DND-41 (cell line): ENCODE data around the gene SHOC1.

Experiments used
- ATAC-seq: fragments of 200-7000 bp; cut with Tn5 transposase; 3 replicates; pipeline ENCODE4 v1.9.1; 2021; ENCODE audit warnings: low read depth; ENCODE audit not compliant: insufficient read depth
- DNase-seq: peaks from one replicate; pipeline ENCODE4 v3.0.0-alpha.2; 2020
- H2AFZ ChIP-seq: 2 replicates; pipeline ENCODE4 v1.6.0; 2012; ENCODE audit warnings: low read depth, low read length
- H3K27ac ChIP-seq: 2 replicates; pipeline ENCODE4 v1.5.1; 2012; ENCODE audit warnings: low read length, inconsistent platforms
- H3K27me3 ChIP-seq: fragments of 200-600 bp; sonication (generic); 2 replicates; pipeline ENCODE4 v1.6.0; 2012; ENCODE audit warnings: low read length, mild to moderate bottlenecking, inconsistent platforms; ENCODE audit not compliant: insufficient read depth, poor library complexity
- H3K36me3 ChIP-seq: 2 replicates; pipeline ENCODE4 v1.5.1; 2012; ENCODE audit warnings: low read length, inconsistent platforms; ENCODE audit not compliant: insufficient read depth
- H3K4me1 ChIP-seq: 2 replicates; pipeline ENCODE4 v1.5.1; 2012; ENCODE audit warnings: mild to moderate bottlenecking, low read length; ENCODE audit not compliant: insufficient read depth
- H3K4me2 ChIP-seq: 2 replicates; pipeline ENCODE4 v1.6.0; 2012; ENCODE audit warnings: mild to moderate bottlenecking, moderate library complexity, low read length, inconsistent platforms; ENCODE audit not compliant: insufficient read depth
- H3K4me3 ChIP-seq, 2 experiments: fragments of 200-600 bp in 1 of 2; shearing (Covaris generic) in 1 of 2; 2 replicates each; pipeline ENCODE4 v1.5.1; 2012 to 2016; ENCODE audit warnings: inconsistent platforms in 2 of 2, low read length in 2 of 2, mild to moderate bottlenecking in 2 of 2, low read depth in 1 of 2, moderate library complexity in 1 of 2
- H3K79me2 ChIP-seq: 2 replicates; pipeline ENCODE4 v1.6.0; 2012; ENCODE audit warnings: low read length, inconsistent platforms; ENCODE audit not compliant: insufficient read depth
- H3K9ac ChIP-seq: 2 replicates; pipeline ENCODE4 v1.6.0; 2012; ENCODE audit warnings: low read depth, mild to moderate bottlenecking, inconsistent platforms, low read length, moderate library complexity
- H3K9me3 ChIP-seq: 2 replicates; pipeline ENCODE4 v1.5.1; 2012; ENCODE audit warnings: low read length, moderate library complexity, mild to moderate bottlenecking, inconsistent platforms; ENCODE audit not compliant: insufficient read depth, severe bottlenecking
- H4K20me1 ChIP-seq: 2 replicates; pipeline ENCODE4 v1.6.0; 2012; ENCODE audit warnings: low read length; ENCODE audit not compliant: insufficient read depth
- EZH2 ChIP-seq: IDR thresholded peaks from 3 replicates; pipeline ENCODE4 v1.6.1; 2012; ENCODE audit warnings: borderline replicate concordance, low read depth, mild to moderate bottlenecking, moderate library complexity, low read length, inconsistent platforms; ENCODE audit not compliant: severe bottlenecking
- TF ChIP-seq, protein P1 (sequence below): IDR thresholded peaks from 2 replicates; pipeline ENCODE4 v1.5.1; 2012; ENCODE audit warnings: borderline replicate concordance, low read length, moderate library complexity, mild to moderate bottlenecking; ENCODE audit not compliant: poor library complexity, severe bottlenecking; ENCODE audit errors: extremely low read depth

The SHOC1 gene

DNA sequence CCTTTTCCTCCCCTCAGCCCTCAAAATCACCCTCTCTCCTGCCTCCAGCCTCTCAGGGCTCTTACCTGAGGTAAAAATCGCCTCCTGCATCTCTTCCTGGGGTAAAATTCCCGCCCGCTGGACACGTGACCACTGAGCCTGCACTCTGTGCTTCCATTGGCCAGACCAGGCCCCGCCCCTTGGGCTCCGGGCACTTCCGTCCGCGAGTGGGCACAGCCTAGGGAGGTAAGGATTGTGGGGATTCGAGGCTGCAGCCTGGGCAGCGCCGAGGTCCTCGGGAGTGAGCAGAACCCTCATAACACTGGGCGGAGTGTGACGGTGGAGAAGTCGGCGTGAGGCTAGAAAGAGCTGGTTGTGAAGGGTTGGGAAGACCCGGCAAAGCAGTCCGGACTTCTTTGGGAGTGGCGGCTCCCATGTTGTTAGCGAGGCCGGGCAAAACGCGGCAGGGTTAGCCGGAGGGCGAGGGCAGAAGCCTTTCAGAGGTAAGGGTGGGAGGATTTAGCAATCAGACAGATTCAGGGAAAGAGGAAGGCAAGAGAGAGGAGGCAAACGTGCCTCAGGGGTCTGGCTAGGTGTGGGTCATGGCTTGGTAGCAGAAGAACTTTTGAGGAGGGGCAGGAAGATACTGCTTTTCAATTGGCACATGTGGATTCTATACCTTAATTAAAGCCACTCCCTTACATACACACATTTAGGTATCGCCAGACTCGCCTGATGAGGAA is at the start of gene SHOC1:
TSS of gene SHOC1 (minus strand) at position 103 of the 722 bp plus-strand sequence. CDS start 3,519 bp downstream, outside the sequence.
- TF ChIP-seq, protein P1, sequence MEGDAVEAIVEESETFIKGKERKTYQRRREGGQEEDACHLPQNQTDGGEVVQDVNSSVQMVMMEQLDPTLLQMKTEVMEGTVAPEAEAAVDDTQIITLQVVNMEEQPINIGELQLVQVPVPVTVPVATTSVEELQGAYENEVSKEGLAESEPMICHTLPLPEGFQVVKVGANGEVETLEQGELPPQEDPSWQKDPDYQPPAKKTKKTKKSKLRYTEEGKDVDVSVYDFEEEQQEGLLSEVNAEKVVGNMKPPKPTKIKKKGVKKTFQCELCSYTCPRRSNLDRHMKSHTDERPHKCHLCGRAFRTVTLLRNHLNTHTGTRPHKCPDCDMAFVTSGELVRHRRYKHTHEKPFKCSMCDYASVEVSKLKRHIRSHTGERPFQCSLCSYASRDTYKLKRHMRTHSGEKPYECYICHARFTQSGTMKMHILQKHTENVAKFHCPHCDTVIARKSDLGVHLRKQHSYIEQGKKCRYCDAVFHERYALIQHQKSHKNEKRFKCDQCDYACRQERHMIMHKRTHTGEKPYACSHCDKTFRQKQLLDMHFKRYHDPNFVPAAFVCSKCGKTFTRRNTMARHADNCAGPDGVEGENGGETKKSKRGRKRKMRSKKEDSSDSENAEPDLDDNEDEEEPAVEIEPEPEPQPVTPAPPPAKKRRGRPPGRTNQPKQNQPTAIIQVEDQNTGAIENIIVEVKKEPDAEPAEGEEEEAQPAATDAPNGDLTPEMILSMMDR = no peak
- TF ChIP-seq EZH2 = no peak
- Histone ChIP-seq H3K36me3 (no peaks in the 10 kb centered on the region), H4K20me1 (no peaks in the 10 kb centered on the region), H3K79me2 (no peaks in the 10 kb centered on the region), H3K9ac (no peak within 1 kb of the TSS), H3K4me3 (no peak within 1 kb of the TSS), H2AFZ (no peak within 1 kb of the TSS), H3K27me3 (no peaks in the 10 kb centered on the region), H3K27ac (no peak within 1 kb of the TSS), H3K9me3 (no peaks in the 10 kb centered on the region), H3K4me2 (no peak within 1 kb of the TSS), H3K4me1 (no peaks in the 10 kb centered on the region)
- ATAC-seq (no peak), DNase-seq (no peak)

DNA sequence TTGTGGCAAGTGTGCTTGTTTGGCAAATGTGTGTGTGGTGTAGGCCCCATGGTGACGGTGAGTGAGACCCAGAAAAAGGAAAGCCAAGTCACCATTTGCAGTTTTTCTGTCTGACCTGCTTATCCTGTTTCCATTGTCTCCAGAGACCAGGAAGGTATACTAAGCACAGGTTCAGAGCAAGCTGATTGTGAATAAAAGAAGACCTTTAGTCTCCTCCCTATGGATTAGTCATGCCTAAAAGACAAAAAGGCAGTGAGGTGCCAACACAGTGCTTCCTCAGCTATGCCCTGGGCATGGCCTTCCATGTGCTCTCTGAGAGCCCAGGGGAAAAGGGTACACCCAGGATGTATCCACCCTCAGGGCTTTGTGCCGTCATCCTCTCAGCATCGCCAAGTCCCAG is 49.2 kb upstream of the SHOC1 start:
- ATAC-seq = no peak
- H3K4me2 ChIP-seq = no peak overlapping the region
- DNase-seq = no peak
- H3K79me2 ChIP-seq = no peaks in the 10 kb centered on the region
- no peak overlapping the region for H3K4me3 ChIP-seq
- TF ChIP-seq EZH2 = no peak
- TF ChIP-seq, protein P1 = no peak
- no peaks in the 10 kb centered on the region for H3K27me3 ChIP-seq
- H4K20me1 ChIP-seq = no peaks in the 10 kb centered on the region
- no peaks in the 10 kb centered on the region for H3K4me1 ChIP-seq
- no peak overlapping the region for H3K27ac ChIP-seq
- no peaks in the 10 kb centered on the region for H3K36me3 ChIP-seq
- no peaks in the 10 kb centered on the region for H3K9me3 ChIP-seq
- H2AFZ ChIP-seq = no peak overlapping the region
- H3K9ac ChIP-seq = no peak overlapping the region

- Histone ChIP-seq H3K36me3 (no peaks in the 10 kb centered on the region), H3K9me3 (no peaks in the 10 kb centered on the region), H3K79me2 (no peaks in the 10 kb centered on the region), H2AFZ (no peak overlapping the region), H3K27me3 (no peaks in the 10 kb centered on the region), H3K4me3 (no peak overlapping the region), H3K27ac (no peak overlapping the region), H4K20me1 (no peaks in the 10 kb centered on the region), H3K4me2 (no peak overlapping the region), H3K9ac (no peak overlapping the region), H3K4me1 (no peaks in the 10 kb centered on the region)
- TF ChIP-seq EZH2 = no peak
- TF ChIP-seq, protein P1 = no peak
- ATAC-seq = no peak
- no peak for DNase-seq
Measured at GRCh38 chr9:111842313-111842712, 47.6 kb upstream of the SHOC1 start.

- Histone ChIP-seq H3K9ac (no peak overlapping the region), H3K4me3 (no peak overlapping the region), H3K27me3 (no peaks in the 10 kb centered on the region), H3K4me1 (no peaks in the 10 kb centered on the region), H4K20me1 (no peaks in the 10 kb centered on the region), H3K79me2 (no peaks in the 10 kb centered on the region), H3K36me3 (no peaks in the 10 kb centered on the region), H3K9me3 (no peaks in the 10 kb centered on the region), H3K27ac (no peak overlapping the region), H3K4me2 (no peak overlapping the region), H2AFZ (no peak overlapping the region)
- DNase-seq = no peak
- ATAC-seq = no peak
- TF ChIP-seq, protein P1 = no peak
- TF ChIP-seq EZH2 = no peak
Measured at GRCh38 chr9:111840442-111840841, 45.7 kb upstream of the SHOC1 start.
